ENCODE results near the gene NTNG1.

NTNG1 gene

DNA sequence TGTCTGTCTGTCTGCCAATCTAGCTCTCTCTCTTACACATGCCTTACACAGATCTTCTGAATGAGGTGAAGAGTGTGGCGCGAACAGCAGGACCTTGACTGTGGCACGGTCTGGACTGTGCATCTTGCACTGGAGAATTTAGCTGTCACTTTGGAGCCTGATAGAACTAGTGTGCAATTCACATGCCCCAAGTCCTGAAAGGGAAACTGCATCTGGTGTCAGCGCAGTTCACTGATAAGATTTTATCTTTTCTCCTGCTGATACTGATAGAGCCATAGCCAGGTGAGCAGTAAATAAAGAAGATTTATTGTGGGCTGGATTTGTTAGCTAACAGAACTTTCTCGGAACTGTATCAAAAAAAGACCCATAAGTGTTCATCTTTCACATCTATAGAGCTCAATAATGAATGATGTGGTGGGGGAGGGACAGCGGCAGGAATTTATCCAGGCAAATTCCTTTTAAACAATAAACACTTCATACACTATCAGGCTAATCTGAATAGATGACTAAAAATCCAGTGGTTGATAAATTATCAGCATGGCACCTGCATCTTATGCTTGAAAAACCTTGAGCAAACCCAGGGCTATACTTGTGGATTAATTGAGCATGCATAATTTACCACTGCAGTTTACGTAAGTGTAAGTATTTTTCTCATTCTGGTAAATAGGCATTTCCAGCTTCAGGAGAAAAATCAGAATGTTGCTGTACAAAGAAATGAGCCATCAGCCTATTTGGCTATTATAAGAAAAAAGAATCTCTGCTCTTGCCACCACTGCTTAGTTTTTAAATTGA is 104.1 kb downstream of the NTNG1 start:
- no peak for FAIRE-seq
- TF ChIP-seq POLR2A (IDR thresholded peaks at IDR 0.05; ENCODE audit: low read depth, low read length): no peak
- DNase-seq (ENCODE audit: insufficient read length, low spot score): no peak

DNA sequence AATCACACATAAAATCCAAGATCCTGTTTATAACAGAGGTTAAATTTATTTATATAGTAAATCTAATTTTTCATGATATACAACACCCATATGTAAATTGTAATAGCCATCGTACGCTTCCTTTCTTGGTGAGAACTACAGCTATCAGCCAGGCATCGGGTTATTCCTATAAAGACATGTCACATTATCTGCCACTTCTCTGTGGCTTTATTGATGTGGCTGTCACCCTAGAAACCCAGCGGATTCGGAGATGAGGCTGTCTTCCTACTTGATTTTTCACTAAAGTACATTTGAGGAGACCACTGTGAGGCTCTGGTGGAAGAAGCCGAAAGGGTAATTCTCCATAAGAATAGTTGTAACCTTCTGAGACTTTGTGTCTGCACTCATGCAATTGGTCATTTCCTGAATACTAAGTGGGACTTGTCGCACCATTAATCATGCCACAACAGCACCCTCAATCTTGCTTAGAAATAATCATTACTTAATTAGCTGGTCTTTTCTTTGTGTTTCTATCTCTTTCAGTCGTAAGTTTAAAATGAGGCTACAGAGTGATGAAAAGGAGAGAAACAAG is 106.0 kb downstream of the NTNG1 start:
- no peak for FAIRE-seq
- TF ChIP-seq POLR2A (IDR thresholded peaks at IDR 0.05; ENCODE audit: low read depth, low read length): no peak
- DNase-seq (ENCODE audit: insufficient read length, low spot score): no peak

DNA sequence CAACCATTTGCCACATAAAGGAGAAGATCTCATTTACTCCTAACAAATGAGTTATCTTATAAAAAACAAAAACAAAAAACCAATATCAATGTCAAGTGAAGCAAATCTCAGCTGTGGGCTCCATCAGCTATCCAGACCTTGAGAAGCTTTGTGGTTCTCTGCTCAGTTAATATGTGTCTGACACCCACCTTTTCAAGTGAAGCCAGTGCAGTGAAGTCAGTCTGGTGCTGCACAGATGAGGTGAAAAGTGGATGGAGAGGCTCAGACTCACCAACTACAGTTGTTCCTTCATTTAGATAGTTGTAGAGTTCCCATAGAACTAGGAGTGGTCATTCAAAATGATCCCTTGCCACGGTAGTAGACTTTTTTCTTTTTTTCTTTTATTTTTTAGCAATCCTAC is 106.8 kb downstream of the NTNG1 start:
- DNase-seq (ENCODE audit: insufficient read length, low spot score): no peak
- TF ChIP-seq POLR2A (IDR thresholded peaks at IDR 0.05; ENCODE audit: low read depth, low read length): no peak
- FAIRE-seq: no peak

DNA sequence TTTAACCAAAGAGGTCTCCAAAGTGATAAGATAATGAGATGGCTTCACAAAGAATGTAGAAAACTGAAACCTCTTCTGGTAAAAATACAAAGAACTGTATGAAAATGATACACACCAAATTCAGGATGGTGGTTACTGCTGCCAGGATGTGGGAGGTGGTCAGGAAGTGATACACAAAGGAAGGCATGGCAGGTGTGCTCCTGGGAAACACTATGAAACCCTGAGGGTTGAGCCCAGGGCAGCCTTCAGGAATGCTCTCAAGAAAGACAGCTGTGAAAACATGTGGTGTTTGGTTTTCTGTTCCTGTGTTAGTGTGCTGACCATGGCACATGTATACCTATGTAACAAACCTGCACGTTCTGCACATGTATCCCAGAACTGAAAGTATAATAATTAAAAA is 109.3 kb downstream of the NTNG1 start:
- FAIRE-seq (no peak), DNase-seq (ENCODE audit: insufficient read length, low spot score) (no peak)
- no peak for TF ChIP-seq POLR2A (IDR thresholded peaks at IDR 0.05; ENCODE audit: low read depth, low read length)

DNA sequence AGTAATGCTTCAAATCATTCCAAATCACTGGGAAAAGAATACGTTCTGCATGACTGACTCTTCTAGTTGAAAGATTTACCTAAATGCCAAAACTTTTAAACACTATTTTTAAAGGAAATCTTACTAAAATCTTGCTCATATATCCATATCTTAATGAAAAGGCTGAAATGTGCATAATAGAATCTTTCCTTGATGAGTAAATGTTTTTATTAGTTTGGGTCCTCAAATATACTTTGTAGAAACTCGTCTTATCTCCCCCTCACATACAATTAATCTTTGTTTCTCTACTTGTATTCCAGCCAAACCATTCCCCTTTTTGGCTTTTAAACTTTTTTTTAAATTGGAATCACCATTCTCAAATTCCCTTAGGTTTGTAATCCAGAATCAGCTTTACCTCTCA is 110.2 kb downstream of the NTNG1 start:
- no peak for TF ChIP-seq POLR2A (IDR thresholded peaks at IDR 0.05; ENCODE audit: low read depth, low read length)
- no peak for FAIRE-seq

DNA sequence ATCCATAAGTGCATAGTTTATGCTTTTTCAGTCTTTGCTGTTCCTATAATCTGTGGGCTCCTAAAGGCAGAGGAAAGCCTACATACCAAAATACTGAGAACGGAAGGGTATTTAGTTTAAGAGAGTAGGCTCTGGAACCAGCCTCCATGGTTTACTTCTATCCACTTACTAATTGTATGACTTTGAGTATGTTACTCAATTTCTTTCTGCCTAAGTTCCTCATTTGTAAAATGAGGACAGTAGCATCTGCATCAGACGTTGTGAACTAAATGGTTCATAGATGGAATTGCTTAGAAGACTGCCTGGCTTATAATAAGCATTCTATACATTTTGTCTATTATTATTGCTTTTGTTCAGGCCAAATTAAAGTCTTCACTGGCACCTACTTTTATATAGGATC is 111.0 kb downstream of the NTNG1 start:
- FAIRE-seq: no peak
- no peak for TF ChIP-seq POLR2A (IDR thresholded peaks at IDR 0.05; ENCODE audit: low read depth, low read length)
- DNase-seq (ENCODE audit: insufficient read length, low spot score): no peak

More for the DNA sequence above, 110.2 kb downstream of the NTNG1 start:
- no peak for DNase-seq (ENCODE audit: insufficient read length, low spot score)

DNA sequence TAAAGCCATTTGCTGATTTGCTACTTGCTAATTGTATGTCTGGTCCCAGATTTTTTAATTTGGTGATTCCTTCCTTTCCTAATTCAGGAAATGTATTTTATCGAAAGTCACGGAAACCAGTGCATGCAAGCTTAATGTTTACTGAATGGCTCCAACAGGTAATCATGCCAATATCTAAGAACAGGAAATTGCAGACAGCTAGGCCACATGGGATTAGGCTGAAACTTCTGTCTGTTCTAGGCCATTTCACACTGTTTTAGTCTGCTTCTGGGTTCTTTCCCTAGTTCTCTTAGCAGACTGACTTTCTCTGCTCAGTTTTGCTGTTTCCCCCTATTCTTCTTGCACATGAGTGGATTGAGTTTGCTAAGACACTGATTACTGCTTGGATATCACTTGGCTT is 111.4 kb downstream of the NTNG1 start:
- DNase-seq (ENCODE audit: insufficient read length, low spot score) (no peak), FAIRE-seq (no peak)
- no peak for TF ChIP-seq POLR2A (IDR thresholded peaks at IDR 0.05; ENCODE audit: low read depth, low read length)

DNA sequence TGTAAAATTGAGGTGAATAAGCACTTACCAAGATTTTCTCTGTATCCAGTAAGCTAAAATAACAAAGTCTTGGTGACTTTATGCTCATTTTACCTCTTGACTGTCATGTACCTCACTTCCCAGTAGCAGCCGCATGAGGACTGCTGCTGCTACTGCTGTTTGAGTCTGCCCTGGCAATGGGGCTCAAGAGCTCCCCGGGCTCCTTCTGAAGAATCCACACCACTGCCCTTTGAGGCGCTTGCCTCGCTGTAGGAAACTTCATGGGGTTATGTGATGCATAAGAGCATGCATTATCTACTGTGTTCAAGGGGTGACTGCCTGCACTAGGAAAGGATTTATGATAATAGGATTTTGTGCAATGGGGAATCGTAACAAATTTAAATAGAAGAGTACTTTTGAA is 113.5 kb downstream of the NTNG1 start:
- no peak for FAIRE-seq
- TF ChIP-seq POLR2A (IDR thresholded peaks at IDR 0.05; ENCODE audit: low read depth, low read length): no peak
- DNase-seq (ENCODE audit: insufficient read length, low spot score): no peak

DNA sequence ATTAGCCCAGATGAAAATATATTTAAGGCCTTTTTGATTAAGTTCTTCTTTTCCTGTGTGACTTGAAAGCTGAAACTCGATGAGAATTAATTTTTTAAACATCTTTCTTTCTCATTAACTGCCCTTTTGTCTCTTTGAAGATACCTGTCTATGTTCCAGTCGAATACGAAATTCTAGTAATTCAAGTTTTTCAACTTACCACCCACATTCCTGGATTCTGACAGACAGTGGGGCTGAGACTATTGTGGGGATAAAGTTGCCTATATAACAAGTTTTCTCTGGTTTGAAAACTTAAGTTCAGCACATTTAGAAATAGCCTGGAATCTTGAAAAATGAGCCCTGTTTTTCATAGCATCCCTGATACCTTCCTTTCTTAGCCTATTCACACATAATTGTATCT is 114.6 kb downstream of the NTNG1 start:
- no peak for TF ChIP-seq POLR2A (IDR thresholded peaks at IDR 0.05; ENCODE audit: low read depth, low read length)
- DNase-seq (ENCODE audit: insufficient read length, low spot score): no peak
- FAIRE-seq: no peak

DNA sequence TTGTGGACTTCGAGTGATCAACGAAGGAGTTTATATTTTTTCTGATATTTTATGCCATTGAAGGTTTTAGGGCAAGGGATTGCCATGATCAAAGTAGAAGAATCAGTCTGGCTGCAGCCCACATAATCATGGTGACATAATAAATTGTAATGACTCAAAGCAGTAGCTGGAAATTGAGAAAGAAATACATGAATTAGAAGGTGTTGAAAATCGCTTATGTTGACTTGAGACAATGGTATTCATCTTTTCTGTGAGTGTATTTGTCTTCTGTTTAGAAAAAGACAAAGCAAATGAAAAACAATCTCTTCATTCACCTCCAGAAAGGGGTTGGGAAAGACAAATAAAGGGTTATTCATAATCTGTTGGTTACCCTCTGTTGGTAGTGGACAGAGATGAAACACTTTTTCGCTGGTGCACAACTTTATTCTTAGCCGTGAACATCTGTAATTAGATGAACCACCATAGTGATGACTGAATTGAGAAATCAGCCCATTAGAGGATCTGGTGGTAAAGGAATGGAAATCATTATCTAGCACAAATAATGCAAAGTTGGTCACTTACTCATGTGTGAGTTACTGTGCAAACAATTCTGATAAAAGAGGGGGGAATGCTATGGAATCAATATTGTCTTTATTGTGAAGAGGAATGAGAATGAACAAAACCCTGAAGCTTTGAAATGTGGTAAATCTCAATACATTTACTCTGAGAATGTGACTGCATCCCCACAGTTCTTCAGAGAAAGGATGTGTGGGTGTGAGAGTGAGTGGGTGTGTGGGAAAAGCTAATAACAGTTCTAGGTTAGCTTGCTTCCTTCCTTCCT is 121.8 kb downstream of the NTNG1 start:
- DNase-seq (ENCODE audit: insufficient read length, low spot score) (no peak), FAIRE-seq (peak; percentile 50)
- TF ChIP-seq POLR2A (IDR thresholded peaks at IDR 0.05; ENCODE audit: low read depth, low read length): no peak

DNA sequence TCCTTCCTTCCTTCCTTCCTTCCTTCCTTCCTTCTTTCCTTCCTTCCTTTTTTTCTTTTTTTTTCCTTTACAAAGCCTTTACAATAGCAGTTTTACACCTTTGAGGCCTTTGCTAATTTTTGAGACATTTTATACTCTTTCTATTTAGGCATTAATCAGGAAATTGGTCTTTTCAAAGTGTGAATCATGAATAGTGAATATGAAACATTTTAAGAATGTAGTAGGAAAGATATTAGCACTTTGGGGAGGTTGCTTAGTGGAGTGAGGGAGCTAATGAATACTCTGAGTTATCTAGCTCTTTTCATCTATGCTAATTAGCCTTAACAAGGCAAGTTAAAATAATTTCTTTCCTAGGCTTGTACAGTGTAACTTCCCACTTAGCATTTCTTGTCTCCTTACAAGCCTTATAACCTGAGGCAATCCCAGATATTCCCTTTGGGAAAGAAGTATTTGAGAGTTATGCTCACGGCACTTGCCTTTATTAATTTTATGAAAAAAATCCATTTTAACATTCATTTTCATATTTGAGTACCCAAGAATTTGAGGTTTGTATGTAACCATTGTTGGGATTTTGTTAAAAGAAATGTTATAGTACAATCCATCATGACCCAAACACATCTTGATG is 122.6 kb downstream of the NTNG1 start:
- FAIRE-seq (no peak), DNase-seq (ENCODE audit: insufficient read length, low spot score) (no peak)
- TF ChIP-seq POLR2A (IDR thresholded peaks at IDR 0.05; ENCODE audit: low read depth, low read length): no peak

DNA sequence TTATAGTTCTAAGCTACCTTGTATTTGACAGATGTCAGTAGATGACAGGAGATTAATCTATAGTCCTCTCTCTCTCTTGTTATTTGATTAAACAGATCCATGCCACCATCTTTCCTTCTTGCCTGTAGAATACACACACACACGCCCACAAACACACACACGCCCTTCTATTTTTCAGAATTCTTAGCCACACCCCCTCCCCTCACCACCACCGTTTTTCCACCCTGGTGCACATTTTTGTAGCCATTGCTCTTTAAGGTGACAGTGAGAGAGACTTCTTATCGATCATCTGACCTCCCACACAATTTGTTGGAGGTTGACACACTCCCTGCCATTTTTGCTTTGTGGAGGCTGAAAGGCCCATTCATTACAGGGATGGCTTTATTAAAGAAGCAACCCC is 123.2 kb downstream of the NTNG1 start:
- FAIRE-seq (no peak), DNase-seq (ENCODE audit: insufficient read length, low spot score) (no peak)
- TF ChIP-seq POLR2A (IDR thresholded peaks at IDR 0.05; ENCODE audit: low read depth, low read length): no peak

DNA sequence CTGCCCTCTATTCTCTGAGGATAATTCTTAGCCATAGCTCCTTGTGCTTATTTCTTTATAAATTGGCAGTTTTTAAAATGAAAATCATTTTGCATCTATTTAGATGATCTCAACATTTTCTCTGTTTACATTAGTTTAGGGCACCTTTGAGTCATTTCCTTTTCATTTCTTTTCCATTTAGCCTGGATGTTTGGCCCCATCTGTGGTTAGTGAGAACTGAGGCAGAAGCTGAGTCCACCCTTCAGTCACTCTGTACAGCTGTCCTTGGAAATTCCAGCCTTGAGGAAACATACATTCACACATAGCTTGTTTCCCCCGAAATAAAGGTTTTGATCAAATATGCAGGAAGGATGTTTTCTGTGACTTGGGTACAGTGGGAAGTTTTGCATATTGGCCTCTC is 123.7 kb downstream of the NTNG1 start:
- peak; percentile 83 for FAIRE-seq
- TF ChIP-seq POLR2A (IDR thresholded peaks at IDR 0.05; ENCODE audit: low read depth, low read length): no peak
- DNase-seq (ENCODE audit: insufficient read length, low spot score): no peak

DNA sequence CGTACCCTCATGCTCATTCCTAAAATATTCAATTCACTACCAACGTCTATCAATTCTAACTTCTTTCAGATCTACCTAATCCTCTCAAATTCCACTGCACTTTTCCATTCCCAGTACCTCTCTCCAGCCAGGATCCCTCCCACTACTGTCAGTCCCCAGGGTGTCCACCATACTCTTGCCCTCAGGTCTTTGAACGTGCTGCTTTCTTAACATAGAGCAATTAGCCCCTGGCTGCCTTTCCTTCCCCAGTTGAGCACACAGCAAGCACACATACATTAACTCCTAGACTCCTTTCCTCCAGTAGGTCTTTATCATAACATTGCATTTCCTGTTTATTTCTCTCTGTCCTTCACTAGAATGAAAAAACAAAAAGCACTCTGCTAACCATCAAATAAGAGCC is 126.7 kb downstream of the NTNG1 start:
- DNase-seq (ENCODE audit: insufficient read length, low spot score) (no peak), FAIRE-seq (no peak)
- no peak for TF ChIP-seq POLR2A (IDR thresholded peaks at IDR 0.05; ENCODE audit: low read depth, low read length)

Data from H54 (cell line).